NCI-H1436 (cell line): ENCODE measurements around the gene MAPK14.

Experiments used
- DNase-seq: peaks from one replicate; lab custom pipeline; 2025; lab: John Stamatoyannopoulos, UW

MAPK14 gene

DNA sequence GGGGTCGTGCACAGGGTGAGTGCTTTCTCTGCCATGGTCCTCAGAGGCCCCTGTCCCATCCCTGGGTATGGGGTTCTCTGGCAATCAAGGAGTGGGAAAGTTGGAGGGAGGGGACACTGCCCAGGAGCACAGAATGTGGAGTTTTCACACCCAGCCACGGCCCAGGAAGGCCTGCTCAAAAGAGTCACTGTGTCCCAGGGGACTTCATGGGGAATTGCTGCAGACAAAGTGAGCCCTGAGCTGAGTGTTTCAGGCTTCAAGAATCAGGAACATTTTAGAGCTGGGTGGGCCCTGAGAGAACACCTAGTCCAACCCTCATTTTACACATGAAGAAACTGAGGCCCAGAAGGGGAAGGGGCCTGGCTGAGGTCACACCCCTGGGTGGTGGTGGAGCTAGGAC lies 108.4 kb downstream of the MAPK14 start:
- no peak for DNase-seq

DNA sequence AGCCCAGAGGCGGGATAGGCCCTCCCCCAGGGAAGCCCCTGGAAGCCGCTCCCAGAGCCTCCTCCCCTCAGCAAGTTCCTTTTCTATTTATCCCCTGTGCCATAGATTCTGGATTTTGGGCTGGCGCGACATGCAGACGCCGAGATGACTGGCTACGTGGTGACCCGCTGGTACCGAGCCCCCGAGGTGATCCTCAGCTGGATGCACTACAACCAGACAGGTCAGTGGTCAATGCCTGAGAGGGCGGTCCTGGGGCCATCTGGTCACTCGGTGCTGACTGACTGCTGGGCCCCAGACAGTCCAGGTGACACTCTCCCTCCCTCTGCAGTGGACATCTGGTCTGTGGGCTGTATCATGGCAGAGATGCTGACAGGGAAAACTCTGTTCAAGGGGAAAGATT lies 108.9 kb downstream of the MAPK14 start:
- no peak for DNase-seq

DNA sequence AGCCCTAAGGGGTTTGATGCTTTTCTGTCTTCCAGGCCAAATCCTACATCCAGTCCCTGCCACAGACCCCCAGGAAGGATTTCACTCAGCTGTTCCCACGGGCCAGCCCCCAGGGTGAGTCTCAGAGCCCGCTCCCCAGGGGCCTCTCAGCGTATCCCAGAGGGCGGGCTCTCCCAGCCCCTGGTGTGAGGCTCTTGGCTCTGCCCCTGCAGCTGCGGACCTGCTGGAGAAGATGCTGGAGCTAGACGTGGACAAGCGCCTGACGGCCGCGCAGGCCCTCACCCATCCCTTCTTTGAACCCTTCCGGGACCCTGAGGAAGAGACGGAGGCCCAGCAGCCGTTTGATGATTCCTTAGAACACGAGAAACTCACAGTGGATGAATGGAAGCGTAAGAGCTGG lies 111.1 kb downstream of the MAPK14 start:
- DNase-seq, result no peak

DNA sequence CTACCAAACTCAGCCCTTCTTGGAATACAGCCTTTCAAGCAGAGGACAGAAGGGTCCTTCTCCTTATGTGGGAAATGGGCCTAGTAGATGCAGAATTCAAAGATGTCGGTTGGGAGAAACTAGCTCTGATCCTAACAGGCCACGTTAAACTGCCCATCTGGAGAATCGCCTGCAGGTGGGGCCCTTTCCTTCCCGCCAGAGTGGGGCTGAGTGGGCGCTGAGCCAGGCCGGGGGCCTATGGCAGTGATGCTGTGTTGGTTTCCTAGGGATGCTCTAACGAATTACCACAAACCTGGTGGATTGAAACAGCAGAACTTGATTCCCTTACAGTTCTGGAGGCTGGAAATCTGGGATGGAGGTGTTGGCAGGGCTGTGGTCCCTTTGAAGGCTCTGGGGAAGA lies 111.8 kb downstream of the MAPK14 start:
- DNase-seq, result no peak

- DNase-seq, result no peak
These were observed 112.5 kb downstream of the MAPK14 start for GRCh38 chr6:36139991-36140710.

DNA sequence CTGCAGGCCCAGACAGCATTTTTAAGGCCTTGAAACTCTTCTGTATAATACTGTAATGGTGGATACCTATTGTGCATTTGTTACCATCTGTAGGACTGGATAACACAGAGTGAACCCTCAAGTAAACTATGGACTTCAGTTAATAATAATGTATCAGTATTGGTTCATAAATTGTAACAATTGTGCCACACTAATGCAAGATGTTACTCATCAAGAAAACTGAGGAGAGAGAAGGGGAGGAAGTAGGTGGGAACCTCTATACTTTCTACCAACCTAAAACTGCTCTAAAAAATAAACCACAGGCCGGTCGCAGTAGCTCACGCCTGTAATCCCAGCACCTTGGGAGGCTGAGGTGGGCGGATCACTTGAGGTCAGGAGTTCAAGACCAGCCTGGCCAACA lies 113.5 kb downstream of the MAPK14 start:
- no peak for DNase-seq

- DNase-seq, result no peak
These were observed 114.4 kb downstream of the MAPK14 start for GRCh38 chr6:36141961-36142360.

DNA sequence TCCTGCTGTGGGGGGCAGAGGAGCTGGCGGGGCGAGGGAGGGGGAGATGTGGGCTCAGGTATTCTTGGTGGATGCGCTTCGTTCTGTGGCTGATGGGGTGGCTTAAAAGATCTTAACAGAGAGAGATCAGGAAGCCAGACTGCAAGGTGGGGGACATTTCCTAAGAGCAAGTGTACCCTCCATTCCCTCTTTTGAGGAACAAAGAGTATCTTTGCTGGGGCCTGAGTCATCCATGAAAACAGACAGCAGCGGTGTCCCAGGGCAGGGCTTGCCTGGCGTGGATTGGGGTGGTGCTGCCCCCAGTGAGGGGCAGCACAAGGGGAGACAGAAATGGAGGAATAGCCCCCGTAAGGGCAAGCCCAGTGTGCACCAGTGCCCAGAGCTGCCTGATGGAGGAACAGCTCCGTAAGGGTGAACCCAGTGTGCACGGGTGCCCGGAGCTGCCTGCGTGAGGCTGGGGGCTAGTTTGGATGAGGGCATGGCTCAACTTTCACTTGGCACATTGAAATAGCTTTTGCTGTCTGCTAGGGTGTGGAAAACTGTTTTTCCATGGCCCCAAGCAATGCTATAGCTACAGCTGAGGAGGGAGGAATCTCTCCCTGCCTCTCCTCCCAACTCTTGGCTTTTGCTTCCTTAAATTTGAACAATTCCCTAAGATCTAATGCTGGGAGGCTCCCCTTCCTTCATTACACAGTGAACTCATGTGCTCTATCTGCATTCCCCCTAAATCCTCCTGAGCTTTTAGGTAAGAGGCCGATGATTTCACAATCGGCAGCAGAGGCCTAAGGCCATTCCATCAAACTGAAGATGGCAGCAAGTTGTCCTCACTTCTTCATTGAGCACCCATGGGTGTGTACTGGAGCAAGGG lies 115.6 kb downstream of the MAPK14 start:
- no peak for DNase-seq

- DNase-seq, result no peak
These were observed 117.9 kb downstream of the MAPK14 start for GRCh38 chr6:36145495-36145894.

DNA sequence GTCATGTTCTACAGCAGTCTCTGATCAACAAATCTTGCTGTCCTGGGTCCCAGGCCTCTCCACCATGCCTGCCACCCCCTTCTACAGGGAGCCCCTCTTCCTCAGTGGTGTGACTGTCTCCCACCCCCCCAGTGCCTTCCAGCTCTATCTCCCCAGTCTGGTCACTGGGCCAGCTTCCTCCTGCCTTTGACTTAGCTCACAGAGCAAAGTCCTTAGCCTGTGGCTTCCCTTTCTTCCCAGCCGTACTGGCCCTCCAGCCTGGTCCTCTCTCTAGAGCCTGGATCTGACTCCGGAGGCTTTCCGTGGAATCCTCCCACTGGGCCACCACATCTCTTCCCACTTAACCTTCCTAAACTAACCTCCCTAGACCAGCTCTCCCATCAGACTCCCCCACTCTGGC lies 119.7 kb downstream of the MAPK14 start:
- no peak for DNase-seq

DNA sequence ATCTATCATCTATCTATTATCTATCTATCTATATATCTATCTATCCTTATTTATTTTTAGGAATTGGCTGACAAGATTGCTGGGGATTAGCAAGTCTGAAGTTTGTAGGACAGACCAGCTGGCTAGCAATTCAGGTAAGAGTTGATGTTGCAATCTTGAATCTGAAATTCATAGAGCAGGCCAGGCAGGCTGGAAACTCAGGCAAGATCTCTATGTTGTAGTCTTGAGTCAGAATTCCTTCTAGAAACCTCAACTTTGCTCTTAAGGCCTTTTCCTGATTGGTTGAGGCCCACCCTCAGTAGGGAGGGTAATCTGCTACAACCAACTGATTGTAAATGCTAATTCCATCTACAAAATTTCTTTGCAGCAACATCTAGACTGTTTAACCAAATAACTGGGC lies 121.9 kb downstream of the MAPK14 start:
- no peak for DNase-seq

- DNase-seq, result no peak
These were observed 122.7 kb downstream of the MAPK14 start for GRCh38 chr6:36150283-36150682.

DNA sequence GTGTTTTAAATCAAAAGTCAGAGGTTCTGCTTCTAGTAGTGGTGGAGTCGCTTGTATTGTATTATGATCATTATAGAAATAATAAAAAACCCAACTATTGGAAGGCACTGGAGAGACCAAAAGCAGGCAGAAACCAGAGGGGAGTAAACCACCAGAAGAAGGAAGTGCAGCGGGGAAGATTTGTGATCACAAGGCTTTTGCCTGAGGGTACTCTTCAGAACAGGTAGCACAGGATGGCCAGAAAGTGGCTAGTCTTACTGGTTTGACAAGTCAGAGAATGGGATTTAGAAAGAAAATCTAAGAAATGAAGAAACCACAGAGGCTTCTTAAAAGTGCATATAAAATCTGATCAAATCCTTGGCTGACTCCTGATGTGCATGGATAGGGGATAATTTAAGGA lies 126.7 kb downstream of the MAPK14 start:
- no peak for DNase-seq

DNA sequence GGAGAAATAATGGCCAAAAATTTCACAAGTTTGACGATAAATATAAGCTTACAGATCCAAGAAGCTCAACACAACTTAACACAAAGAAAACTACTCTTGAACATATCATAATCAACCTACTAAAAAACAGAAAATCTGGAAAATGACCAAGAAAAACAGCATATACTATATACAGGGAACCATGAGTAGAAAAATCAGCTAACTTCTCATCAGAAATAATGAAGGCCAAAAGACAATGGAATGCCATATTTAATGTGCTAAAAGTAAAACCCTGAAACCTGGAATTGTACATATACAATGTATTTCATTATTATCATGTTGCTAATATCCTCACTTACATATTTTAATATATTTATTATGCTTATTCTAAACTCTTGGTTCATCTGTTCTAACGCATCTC lies 128.1 kb downstream of the MAPK14 start:
- DNase-seq, result no peak

DNA sequence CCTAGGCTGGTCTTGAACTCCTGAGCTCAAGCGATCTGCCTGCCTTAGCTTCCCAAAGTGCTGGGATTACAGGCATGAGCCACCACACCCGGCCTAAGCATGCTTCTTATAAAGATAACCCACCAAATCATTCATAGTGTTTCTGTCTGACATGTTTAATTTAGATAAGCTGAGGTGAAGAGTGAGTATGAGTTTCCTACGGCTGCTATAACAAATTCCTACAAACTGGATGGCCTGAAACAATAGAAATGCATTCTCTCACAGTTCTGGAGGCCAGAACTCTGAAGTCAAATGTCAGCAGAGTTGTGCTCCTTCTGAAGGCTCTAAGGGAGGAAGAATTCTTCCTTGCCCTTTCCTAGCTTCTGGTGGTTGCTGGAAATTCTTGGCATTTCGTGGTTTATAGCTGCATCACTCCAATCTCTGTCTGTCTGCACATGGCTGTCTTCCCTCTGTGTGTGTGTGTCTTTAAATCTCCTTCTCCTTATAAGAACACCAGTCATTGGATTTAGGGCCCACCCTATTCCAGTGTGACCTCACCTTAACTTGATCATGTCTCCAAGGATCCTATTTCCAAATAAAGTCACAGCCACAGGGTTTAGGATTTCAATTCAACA lies 132.6 kb downstream of the MAPK14 start:
- DNase-seq, result no peak
